Measurements from ENCODE around the gene CEP135. TPM values are rescaled to one million over a fixed set of nuclear protein-coding genes. Genes with fewer than 3 reads are reported as not detected.

The CEP135 gene
- total RNA-seq, 4 donors from 2014 or later = 0.71 to 1.3 (median 1.1) TPM

GRCh38 chr4:56058555-56058954, 109.8 kb downstream of the CEP135 start:
- no peak for ATAC-seq

GRCh38 chr4:56060036-56060435, 111.3 kb downstream of the CEP135 start:
- intact Hi-C loops (cut with DNase I; ENCODE audit: low total_unique reads) = no loop called here
- in situ Hi-C loops (cut with MboI; ENCODE audit: low sequenced_read_pairs in 4 of 4) = no loop called here
- DNase-seq = no peak

More at GRCh38 chr4:56058555-56058954, 109.8 kb downstream of the CEP135 start:
- intact Hi-C loops (cut with DNase I; ENCODE audit: low total_unique reads) = no loop called here
- in situ Hi-C loops (cut with MboI; ENCODE audit: low sequenced_read_pairs in 4 of 4) = no loop called here
- TF ChIP-seq POLR2A (IDR thresholded peaks at IDR 0.05) = no peak
- Histone ChIP-seq H3K27me3 (peaks cover 0 to 4% (median 0%) of the 10 kb centered on the region in 3 donors), H3K27ac (no peak overlapping the region), H3K4me3 (no peak overlapping the region), H3K9me3 (no peaks in the 10 kb centered on the region), H3K36me3 (no peaks in the 10 kb centered on the region), H3K4me1 (no peaks in the 10 kb centered on the region)
- no peak for DNase-seq

GRCh38 chr4:56062106-56062505, 113.4 kb downstream of the CEP135 start:
- in situ Hi-C loops (cut with MboI; ENCODE audit: low sequenced_read_pairs in 4 of 4) = no loop called here

More at GRCh38 chr4:56060036-56060435, 111.3 kb downstream of the CEP135 start:
- TF ChIP-seq CTCF (IDR thresholded peaks at IDR 0.05 in 4 of 5, conservative IDR thresholded peaks at IDR 0.05 in 1 of 5) = no peak
- TF ChIP-seq POLR2A (IDR thresholded peaks at IDR 0.05) = no peak
- Histone ChIP-seq H3K27me3 (peaks cover 0 to 4% (median 0%) of the 10 kb centered on the region in 3 donors), H3K4me3 (no peak overlapping the region), H3K9me3 (no peaks in the 10 kb centered on the region), H3K4me1 (no peaks in the 10 kb centered on the region), H3K36me3 (no peaks in the 10 kb centered on the region), H3K27ac (no peak overlapping the region)
- no peak for ATAC-seq

GRCh38 chr4:56062526-56063145, 113.9 kb downstream of the CEP135 start:
- DNase-seq = no peak
- intact Hi-C loops (cut with DNase I; ENCODE audit: low total_unique reads) = no loop called here
- no peaks in the 10 kb centered on the region for H3K27me3 ChIP-seq
- no peak for ATAC-seq
- H3K27ac ChIP-seq = no peak overlapping the region
- no peaks in the 10 kb centered on the region for H3K9me3 ChIP-seq
- in situ Hi-C loops (cut with MboI; ENCODE audit: low sequenced_read_pairs in 4 of 4) = no loop called here
- H3K36me3 ChIP-seq = no peaks in the 10 kb centered on the region
- no peaks in the 10 kb centered on the region for H3K4me1 ChIP-seq
- TF ChIP-seq POLR2A (IDR thresholded peaks at IDR 0.05) = no peak
- TF ChIP-seq CTCF (IDR thresholded peaks at IDR 0.05 in 4 of 5, conservative IDR thresholded peaks at IDR 0.05 in 1 of 5) = no peak
- H3K4me3 ChIP-seq = no peak overlapping the region

More at GRCh38 chr4:56062106-56062505, 113.4 kb downstream of the CEP135 start:
- Histone ChIP-seq H3K4me3 (no peak overlapping the region), H3K36me3 (no peaks in the 10 kb centered on the region), H3K4me1 (no peaks in the 10 kb centered on the region), H3K9me3 (no peaks in the 10 kb centered on the region), H3K27ac (no peak overlapping the region), H3K27me3 (no peaks in the 10 kb centered on the region)
- no peak for DNase-seq
- TF ChIP-seq CTCF (IDR thresholded peaks at IDR 0.05 in 4 of 5, conservative IDR thresholded peaks at IDR 0.05 in 1 of 5) = no peak
- TF ChIP-seq POLR2A (IDR thresholded peaks at IDR 0.05) = no peak
- intact Hi-C loops (cut with DNase I; ENCODE audit: low total_unique reads) = no loop called here
- no peak for ATAC-seq

GRCh38 chr4:56066493-56066892, 117.7 kb downstream of the CEP135 start:
- no peak overlapping the region for H3K27ac ChIP-seq
- H3K27me3 ChIP-seq = no peaks in the 10 kb centered on the region
- ATAC-seq (no peak), DNase-seq (no peak)
- H3K4me3 ChIP-seq = no peak overlapping the region
- intact Hi-C loops (cut with DNase I; ENCODE audit: low total_unique reads) = no loop called here
- no peaks in the 10 kb centered on the region for H3K9me3 ChIP-seq
- TF ChIP-seq POLR2A (IDR thresholded peaks at IDR 0.05) = no peak
- TF ChIP-seq CTCF (IDR thresholded peaks at IDR 0.05 in 4 of 5, conservative IDR thresholded peaks at IDR 0.05 in 1 of 5) = no peak
- H3K36me3 ChIP-seq = no peaks in the 10 kb centered on the region
- in situ Hi-C loops (cut with MboI; ENCODE audit: low sequenced_read_pairs in 4 of 4) = no loop called here
- H3K4me1 ChIP-seq = no peaks in the 10 kb centered on the region

Measured in gastrocnemius medialis (tissue), 4 donors.